ENCODE results near the gene EIF3B. TPM values are rescaled to one million over a fixed set of nuclear protein-coding genes. Genes with fewer than 3 reads are reported as not detected.

EIF3B gene
- total RNA-seq, 4 donors from 2014 or later = 116 to 251 (median 122) TPM

DNA sequence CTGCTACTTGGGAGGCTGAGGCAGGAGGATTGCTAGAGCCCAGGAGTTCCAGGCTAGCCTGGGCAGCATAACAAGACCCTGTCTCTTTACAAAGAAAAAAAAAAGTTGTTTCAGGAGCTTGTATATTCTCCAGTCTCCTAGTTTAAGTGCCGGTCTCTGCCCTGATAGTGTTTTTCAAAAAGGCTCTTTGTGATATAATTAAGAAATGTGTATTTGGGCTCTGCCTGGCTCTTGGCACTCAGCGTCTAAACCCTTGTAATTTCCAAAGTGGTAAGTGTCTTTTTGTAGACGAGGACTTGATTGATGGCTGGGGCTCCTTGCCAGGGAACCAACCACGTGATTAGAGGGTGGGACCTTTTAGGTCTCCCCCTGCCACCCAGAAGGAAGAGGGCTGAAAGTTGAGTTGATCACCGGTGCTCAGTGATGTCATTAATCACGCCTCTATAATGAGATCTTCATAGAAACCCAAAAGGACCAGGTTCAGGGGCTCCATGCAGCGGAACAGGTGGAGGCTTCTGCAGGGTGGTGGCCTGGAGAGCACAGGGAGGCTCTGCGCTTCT is 4.4 kb downstream of the EIF3B start:
- TF ChIP-seq, protein P1, sequence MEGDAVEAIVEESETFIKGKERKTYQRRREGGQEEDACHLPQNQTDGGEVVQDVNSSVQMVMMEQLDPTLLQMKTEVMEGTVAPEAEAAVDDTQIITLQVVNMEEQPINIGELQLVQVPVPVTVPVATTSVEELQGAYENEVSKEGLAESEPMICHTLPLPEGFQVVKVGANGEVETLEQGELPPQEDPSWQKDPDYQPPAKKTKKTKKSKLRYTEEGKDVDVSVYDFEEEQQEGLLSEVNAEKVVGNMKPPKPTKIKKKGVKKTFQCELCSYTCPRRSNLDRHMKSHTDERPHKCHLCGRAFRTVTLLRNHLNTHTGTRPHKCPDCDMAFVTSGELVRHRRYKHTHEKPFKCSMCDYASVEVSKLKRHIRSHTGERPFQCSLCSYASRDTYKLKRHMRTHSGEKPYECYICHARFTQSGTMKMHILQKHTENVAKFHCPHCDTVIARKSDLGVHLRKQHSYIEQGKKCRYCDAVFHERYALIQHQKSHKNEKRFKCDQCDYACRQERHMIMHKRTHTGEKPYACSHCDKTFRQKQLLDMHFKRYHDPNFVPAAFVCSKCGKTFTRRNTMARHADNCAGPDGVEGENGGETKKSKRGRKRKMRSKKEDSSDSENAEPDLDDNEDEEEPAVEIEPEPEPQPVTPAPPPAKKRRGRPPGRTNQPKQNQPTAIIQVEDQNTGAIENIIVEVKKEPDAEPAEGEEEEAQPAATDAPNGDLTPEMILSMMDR (IDR thresholded peaks at IDR 0.05) = no peak
- no peak for ATAC-seq (ENCODE audit: low FRiP score)
- no peak for DNase-seq (ENCODE audit: low spot score)

DNA sequence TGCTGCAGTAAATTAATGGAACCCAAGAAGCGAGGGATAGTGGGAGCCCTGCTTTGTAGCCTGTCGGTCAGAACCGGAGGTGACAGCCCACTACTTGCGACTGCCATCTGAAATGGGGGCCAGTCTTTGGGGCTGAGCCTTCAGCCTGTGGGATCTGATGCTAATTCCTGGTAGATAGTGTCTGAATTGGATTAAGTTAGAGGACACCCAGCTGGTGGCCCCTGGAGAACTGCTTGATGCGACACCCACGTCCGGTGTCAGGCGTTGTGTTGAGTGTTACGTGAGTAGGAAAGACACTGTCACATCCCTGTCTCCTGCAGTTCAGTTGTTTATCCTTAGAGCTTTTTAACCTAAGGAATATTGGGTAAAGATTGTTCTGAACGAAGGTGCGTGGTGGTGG is 5.0 kb downstream of the EIF3B start:
- TF ChIP-seq, protein P1 (IDR thresholded peaks at IDR 0.05) = no peak
- ATAC-seq (ENCODE audit: low FRiP score) (no peak), DNase-seq (ENCODE audit: low spot score) (no peak)

DNA sequence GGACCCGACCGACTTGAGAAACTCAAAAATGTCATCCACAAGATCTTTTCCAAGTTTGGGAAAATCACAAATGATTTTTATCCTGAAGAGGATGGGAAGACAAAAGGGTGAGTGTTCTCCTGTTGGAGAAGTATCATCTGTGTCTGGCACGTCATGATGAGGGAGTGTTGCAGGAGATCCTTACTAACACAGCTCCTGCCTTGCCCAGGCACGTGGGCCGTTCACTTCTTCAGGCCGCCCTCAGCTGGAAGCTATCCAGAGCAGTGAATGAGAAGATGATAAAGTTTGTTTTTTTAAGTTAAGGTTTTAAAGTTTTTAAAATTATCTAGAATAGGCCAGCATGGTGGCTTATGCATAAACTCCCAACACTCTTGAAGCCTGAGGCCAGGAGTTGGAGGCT is 6.2 kb downstream of the EIF3B start:
- ATAC-seq (ENCODE audit: low FRiP score) = peak; percentile 43
- no peak for DNase-seq (ENCODE audit: low spot score)
- TF ChIP-seq, protein P1 (IDR thresholded peaks at IDR 0.05) = no peak

DNA sequence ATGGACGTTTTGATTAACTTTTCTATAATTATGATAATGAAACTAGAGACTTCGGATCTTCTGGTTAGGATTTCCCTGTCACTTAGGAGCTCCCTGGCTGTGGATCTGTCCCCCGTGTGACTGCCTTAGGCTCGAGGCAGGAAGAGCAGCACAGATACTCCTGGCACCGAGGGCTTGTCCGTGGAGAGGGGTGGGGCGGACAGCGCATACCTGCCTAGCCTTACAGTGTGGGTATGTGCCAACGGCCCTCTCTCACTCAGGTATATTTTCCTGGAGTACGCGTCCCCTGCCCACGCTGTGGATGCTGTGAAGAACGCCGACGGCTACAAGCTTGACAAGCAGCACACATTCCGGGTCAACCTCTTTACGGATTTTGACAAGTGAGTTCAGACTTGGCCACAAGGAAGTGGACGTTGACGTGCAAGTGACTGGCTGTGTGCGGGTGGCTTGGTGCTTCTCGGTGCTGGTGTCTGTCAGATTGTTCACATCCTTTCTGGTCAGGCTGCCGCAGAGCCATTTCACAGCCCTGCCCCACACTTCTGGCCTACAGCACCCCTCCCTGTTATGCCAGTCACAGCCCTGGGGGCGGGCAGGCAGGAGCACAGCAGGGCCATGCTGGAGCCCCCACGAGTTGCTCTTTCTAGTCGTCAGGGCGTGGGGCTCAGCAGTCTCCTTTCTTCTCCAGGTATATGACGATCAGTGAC is 7.9 kb downstream of the EIF3B start:
- ATAC-seq (ENCODE audit: low FRiP score) = no peak
- TF ChIP-seq, protein P1 (IDR thresholded peaks at IDR 0.05) = no peak
- no peak for DNase-seq (ENCODE audit: low spot score)

DNA sequence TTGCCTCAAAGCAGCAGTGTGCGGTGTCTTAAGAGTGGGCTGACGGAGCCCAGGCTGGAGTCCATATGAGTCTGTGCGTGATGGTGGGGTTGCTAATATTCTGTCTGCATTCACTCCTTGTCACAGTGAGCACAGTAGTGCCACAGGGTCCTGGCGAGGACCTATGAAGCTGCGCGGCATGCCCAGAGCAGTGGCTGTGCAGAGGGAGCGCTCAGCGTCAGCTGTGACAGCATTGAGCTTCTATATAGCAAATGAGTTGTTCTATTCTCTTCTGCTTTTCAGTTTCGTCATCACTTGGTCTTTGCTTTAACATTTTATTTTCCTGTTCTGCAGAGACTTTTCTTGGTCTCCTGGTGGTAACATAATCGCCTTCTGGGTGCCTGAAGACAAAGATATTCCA is 14.5 kb downstream of the EIF3B start:
- TF ChIP-seq, protein P1 (IDR thresholded peaks at IDR 0.05) = no peak
- DNase-seq (ENCODE audit: low spot score) = no peak
- ATAC-seq (ENCODE audit: low FRiP score) = no peak

DNA sequence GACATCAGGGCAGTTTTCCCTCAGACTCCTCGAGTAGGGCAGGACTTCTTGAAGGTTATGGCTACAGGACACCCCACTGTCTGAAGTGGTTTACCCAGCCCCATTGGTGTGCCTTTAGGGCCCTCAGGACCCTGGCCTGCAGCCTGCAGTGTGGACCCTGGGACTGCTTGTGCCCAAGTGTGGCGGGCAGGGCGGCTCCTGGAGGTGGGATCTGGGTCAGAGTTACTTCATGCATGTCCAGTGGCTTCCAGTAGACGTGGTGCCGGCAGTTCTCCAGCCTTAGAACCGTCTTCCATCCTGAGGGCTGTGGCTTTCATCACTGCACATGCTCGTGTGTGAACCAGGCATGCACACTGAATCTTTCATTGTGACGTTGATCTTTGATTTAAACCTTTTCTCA is 16.7 kb downstream of the EIF3B start:
- ATAC-seq (ENCODE audit: low FRiP score) (no peak), DNase-seq (ENCODE audit: low spot score) (no peak)
- TF ChIP-seq, protein P1 (IDR thresholded peaks at IDR 0.05) = no peak

DNA sequence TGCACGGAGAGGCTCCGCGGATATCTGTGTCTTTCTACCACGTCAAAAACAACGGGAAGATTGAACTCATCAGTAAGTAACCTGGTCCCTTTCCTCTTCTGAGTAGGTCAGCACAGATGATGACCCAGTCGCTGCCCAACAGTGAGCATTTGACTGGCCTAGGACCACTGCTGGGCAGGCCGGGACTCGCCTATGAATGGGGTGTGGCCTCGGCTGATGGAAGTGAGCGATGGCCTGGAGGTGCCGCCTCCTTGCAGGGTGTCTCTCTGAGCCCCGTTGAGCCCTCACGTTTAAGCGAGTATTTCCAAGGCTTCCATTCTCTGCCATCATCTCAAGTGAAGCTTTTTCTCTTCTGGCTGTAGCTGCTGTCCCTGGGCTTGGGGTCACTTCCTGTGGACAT is 18.1 kb downstream of the EIF3B start:
- no peak for DNase-seq (ENCODE audit: low spot score)
- TF ChIP-seq, protein P1 (IDR thresholded peaks at IDR 0.05) = no peak
- ATAC-seq (ENCODE audit: low FRiP score) = no peak

Measured in omental fat pad (tissue), 4 donors.